Measurements from ENCODE around the gene AGTRAP. TPM values are rescaled to one million over a fixed set of nuclear protein-coding genes. Genes with fewer than 3 reads are reported as not detected.

The AGTRAP gene
- total RNA-seq, 2 experiments from 2014 or later = 9.7 to 11.0 TPM

DNA sequence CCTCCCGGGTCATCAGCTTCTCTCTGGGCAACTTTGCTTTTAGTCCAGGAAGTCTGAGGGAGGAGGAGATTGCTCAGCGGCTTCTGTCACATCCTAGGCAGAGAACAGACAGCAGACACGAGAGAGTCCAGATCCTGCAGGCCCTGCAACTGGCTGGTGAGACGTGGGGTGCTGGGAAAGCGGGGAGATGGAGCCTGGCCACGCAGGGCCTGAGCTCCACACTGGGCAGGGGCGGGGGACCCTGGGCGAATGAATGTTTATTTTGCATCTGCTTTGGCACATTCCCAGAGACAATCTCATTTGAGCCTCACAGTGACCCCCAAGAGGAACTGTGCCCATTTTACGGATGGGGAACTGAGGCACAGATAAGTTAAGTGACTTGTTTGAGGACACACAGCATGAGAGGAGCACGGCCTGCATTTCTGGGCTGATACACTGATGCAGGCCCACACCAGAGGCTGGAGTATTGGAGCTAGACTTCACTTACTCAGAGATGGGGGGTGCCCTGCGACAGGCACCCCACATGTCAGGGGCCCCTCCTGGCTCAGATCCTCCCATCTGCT is 35.6 kb downstream of the AGTRAP start:
- CTCF ChIA-PET = interaction anchor here (0.6 kb wide), 1 partner anchor 9 kb away, joined by 5 read pairs; no protein-coding TSS in a partner anchor
- POLR2A ChIA-PET = no interaction called here

GRCh38 chr1:11772458-11772857 is 36.5 kb downstream of the AGTRAP start:
- POLR2A ChIA-PET = no interaction called here

DNA sequence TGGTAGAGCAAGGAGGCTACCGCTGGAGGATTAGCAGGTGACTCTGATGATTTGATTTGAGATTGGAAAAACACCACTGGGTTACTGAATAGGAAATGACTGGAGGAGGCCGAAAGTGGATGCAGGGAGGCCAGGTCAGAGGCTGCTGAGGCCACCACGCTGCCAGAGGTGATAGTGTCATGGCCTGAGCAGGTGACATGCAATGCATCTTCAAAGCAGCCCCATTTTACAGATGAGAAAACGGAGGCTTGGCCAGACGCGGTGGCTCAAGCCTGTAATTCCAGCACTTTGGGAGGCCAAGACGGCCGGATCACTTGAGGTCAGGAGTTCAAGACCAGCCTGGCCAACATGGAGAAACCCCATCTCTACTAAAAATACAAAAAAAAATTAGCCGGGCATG is 38.8 kb downstream of the AGTRAP start:
- CTCF ChIA-PET = no interaction called here
- POLR2A ChIA-PET = no interaction called here

More at GRCh38 chr1:11772458-11772857, 36.5 kb downstream of the AGTRAP start:
- CTCF ChIA-PET = interaction anchor here (1.3 kb wide), 1 partner anchor 13 kb away, joined by 3 read pairs; no protein-coding TSS in a partner anchor

DNA sequence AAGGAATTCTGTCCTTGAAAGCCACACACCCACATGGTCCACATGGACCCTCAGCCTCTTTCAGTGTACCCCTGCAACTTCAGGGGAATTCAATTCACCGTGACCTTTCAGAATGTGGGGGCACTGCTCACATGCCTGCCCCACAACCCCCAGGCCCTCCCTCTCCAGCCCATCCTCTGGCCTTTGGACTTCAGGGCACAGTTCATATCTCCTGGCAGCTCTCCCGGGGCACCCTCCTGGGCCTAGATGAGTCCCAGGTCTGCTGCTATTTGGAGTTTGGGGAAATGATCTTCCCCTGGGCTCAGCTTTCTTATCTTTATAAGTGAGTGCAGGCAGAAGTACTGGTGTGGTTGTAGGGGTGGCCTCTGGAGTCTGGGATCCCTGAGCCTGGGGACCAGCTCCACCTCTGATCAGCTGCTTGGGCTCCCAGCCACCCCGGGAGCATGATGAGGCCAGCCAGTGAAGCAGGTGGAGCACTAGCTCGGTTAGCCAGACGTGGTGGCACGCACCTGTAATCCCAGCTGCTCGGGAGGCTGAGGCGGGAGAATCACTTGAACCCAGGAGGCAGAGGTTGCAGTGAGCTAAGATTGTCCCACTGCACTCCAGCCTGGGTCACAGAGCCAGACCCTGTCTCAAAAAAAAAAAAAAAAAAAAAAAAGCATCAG is 41.9 kb downstream of the AGTRAP start:
- POLR2A ChIA-PET = no interaction called here
- CTCF ChIA-PET = no interaction called here

- CTCF ChIA-PET = no interaction called here
- POLR2A ChIA-PET = no interaction called here
Observed at GRCh38 chr1:11778336-11778735, 42.4 kb downstream of the AGTRAP start.

DNA sequence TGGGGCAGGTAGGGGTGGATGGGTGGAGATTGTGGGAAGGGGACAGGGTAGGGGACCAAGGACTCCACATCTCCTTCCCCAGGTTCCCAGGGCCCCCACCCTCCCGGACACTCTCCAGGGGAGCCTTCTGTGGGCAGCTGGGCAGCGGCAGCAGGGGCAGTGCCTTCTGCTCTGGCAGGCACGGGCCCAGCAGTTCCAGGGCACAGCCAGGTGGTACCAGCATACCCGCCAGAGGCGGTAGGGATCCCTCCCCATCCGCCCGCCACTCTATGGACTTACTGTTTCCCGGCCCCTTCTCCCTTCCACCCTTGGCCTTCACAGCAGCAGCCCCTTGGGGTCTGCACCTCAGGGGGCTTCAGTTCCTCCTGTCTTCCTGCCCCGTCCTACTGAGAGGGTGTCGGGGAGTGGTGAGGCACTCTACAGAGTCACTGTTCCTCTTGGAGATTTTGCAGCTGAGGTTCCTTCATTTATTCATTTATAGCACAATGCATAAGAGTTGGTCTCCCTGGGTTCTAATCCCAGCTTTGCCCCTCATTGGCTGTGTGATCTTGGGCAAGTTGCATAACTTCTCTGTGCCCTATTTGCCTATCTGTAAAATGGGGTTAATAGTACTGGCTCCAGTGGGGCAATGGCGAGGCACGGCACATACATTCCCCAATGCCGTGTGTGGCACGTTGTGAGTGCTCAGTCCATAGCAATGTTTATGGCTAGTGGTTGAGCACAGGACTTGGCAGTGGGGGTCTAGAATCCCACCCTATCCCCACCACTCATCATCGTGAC is 43.1 kb downstream of the AGTRAP start:
- POLR2A ChIA-PET = no interaction called here
- CTCF ChIA-PET = no interaction called here

DNA sequence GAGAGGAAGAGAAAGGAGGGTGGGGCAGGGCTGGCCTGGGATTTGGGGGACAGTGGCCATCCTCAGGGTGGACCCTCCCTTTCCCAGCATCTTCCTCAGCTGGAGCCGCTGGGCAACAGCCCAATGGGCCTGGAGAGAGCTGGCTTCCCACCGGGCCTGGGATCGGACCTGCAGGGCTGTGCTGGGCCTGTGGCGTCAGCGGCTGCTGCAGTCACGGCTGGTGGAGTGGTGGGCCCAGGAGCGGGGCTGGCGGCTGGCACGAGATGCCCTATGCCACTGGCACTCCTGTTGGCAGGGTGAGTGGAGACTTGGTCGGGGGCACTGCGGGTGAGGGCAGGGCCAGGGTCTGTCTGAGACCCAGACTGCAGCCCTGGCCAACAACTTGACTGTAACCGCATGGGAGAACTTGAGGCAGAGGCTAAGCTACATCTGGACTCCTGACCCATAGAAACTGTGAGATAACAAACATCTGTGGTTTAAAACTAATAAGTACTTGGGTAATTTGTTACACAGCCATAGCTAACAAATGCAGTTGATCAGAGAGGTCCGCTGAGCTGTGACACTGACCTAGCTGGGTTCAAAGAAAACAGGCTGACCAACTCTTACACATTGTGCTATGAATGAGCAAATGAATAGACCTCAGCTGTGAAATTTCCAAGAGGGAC is 43.9 kb downstream of the AGTRAP start:
- POLR2A ChIA-PET = no interaction called here

DNA sequence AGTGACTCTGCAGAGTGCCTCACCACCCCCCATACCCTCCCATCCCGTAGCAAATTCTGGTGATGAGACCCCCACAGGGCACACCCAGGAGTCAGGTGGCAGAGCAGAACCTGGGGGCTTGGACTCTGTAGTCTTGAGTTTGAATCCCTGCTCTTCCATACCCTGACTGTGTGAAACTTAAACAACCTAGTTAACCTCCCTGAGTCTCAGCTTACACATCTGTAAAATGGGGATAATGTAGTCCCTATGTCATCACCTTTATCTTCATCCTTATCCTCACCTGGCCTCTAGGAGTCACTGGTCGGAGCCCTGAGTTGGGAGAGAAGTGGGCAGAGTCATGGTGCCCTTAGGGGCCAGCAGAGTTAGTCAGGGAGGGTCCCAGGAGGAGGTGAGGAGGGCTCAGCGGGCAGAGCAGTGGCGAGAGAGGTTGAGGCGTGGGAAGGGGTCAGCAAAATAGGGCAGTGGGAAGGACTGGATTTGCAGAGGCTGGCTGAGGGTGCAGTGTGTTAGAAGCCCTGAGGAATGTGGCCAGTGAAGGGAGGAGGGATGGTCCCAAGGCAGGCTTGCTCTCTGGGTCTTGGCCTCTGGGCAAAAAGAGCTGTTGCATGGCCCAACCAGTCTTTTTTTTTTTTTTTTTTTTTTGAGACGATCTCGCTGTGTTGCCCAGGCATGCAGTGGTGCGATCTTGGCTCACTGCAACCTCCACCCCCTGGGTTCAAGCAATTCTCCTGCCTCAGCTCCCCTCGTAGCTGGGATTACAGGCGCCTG is 44.6 kb downstream of the AGTRAP start:
- ChIA-PET CTCF (interaction anchor here (0.6 to 1.0 kb wide), 2 partner anchors 9 to 62 kb away, joined by 3 to 5 read pairs; no protein-coding TSS in a partner anchor), POLR2A (interaction anchor here (0.6 kb wide), 1 partner anchor 140 kb away, joined by 5 read pairs; no protein-coding TSS in a partner anchor)

More for the DNA sequence above, 43.9 kb downstream of the AGTRAP start:
- CTCF ChIA-PET = no interaction called here

GRCh38 chr1:11781297-11781696 is 45.4 kb downstream of the AGTRAP start:
- ChIA-PET CTCF (interaction anchor here (1.0 kb wide), 1 partner anchor 62 kb away, joined by 3 read pairs; no protein-coding TSS in a partner anchor), POLR2A (no interaction called here)

GRCh38 chr1:11782127-11782708 is 46.3 kb downstream of the AGTRAP start:
- POLR2A ChIA-PET = no interaction called here

DNA sequence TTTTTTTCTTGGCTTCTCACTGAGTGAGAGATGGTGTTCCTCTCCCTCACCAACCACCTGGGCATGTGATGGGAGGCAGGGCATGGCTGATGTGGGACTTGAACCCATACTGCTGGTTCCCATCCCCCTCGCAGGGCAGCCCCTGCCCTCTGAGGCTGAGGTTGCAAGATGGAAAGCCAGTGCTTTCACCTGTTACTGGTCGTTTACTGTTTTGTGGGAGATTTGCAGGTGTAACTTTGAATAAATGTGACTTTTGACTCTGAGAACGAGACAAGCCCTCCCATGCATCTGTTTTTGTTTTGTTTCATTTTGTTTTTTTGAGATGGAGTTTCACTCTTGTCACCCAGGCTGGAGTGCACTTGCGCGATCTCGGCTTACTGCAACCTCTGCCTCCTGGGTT is 47.6 kb downstream of the AGTRAP start:
- CTCF ChIA-PET = no interaction called here
- POLR2A ChIA-PET = no interaction called here

More at GRCh38 chr1:11782127-11782708, 46.3 kb downstream of the AGTRAP start:
- CTCF ChIA-PET = interaction anchor here (1.5 kb wide), 1 partner anchor 32 kb away, joined by 4 read pairs; no protein-coding TSS in a partner anchor

DNA sequence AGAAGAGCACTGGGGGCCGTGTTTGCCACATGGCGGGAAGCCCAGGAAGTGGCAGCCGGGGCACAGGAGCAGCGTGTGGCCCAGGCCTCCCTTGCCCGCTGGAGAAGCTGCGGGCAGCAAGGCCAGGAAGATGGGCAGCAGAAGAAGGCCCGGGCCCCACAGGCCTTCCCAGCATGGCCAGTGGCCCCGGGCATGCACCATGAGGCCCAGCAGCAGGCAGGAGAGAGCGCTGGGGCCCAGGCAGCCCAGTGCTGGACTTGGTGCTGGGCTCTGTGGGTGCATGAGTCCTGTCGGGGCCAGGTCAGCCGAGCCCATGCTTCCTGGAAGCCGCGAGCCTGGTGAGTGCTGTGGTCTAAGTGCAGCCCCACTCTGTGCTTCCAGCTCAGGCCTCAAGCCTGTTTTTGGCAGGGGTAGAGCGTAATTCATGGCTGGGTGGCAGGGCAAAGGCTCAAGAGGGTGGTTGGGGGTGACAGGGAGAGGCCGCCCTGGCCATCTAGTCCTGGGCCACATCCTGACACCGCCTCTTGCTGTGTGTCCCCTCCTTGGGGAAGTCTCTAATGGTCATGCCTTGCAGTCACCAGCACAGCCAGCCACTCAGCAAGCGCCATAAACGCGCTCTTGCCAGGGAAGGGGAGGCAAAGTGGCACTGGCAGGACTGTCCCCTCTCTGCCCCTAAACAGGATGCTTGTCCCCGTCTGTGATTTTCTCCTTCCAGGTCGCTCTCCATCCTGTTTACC is 48.5 kb downstream of the AGTRAP start:
- ChIA-PET POLR2A (no interaction called here), CTCF (interaction anchor here (0.8 to 1.4 kb wide), 6 partner anchors 9 to 402 kb away, joined by 3 to 5 read pairs (median 3); no protein-coding TSS in a partner anchor)

GRCh38 chr1:11784993-11785769 is 49.2 kb downstream of the AGTRAP start:
- CTCF ChIA-PET = interaction anchor here (0.8 to 1.4 kb wide), 7 partner anchors 9 to 402 kb away, joined by 3 to 5 read pairs (median 3); no protein-coding TSS in a partner anchor
- POLR2A ChIA-PET = no interaction called here

DNA sequence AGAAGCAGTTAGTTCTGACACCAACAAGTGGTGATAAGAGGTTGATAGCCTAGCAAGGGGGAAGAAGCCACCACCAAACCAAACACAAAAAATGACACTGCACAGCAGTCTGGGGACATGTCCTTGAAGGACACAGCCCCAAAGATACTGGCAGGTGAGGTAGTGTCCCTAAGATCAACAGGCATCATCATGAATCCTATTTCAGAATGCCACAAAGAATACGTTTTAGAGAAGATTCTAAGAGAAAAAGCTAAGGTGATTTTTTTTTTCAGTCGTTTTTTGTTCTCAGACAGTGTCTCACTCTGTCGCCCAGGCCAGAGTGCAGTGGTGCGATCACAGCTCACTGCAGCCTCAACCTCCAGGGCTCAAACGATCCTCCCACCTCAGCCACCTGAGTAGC is 50.2 kb downstream of the AGTRAP start:
- POLR2A ChIA-PET = no interaction called here
- CTCF ChIA-PET = interaction anchor here (0.7 to 1.0 kb wide), 2 partner anchors 16 to 183 kb away, joined by 3 to 5 read pairs; no protein-coding TSS in a partner anchor

DNA sequence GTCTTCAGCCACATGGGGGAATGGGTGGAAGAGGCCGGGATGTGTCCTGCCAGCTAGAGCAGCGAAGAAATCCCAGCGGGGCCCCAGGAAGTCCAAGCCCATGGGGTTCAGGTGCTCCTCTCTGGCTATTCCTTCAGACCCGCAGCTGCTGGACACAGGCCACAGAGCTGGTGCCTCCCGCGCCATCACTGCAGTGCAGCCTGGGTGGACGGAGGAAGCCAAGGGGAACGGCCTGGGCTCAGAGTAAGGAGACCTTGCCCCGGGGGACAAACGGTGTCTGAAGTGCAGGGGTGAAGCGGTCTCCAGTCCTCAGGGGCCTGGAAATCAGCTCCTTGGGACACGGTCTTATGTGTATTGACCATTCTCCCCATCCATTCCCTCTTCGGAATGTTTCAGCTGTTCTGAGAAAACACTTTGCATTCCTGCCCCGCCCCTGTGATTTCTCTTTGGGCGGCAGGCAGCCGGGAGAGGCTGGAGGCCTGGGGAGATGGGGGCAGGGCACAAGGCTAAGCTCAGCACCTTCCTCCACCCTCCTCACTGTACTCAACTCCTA is 51.4 kb downstream of the AGTRAP start:
- ChIA-PET CTCF (no interaction called here), POLR2A (interaction anchor here (1.3 kb wide), 1 partner anchor 121 kb away, joined by 5 read pairs; no protein-coding TSS in a partner anchor)

- ChIA-PET POLR2A (interaction anchor here (1.3 kb wide), 1 partner anchor 120 kb away, joined by 5 read pairs; no protein-coding TSS in a partner anchor), CTCF (no interaction called here)
Observed at GRCh38 chr1:11787804-11788436, 52.0 kb downstream of the AGTRAP start.

All from activated CD8-positive, alpha-beta memory T cell treated with anti-CD3 and anti-CD28 coated beads for 36 hours (primary cell).